GM21825 (cell line): ENCODE results near the gene P2RY4.
"Not testable (repeated sequence)": the region's sequence is repeated elsewhere in the genome, so short reads cannot be mapped to it uniquely, and the experiment has no call there.

Experiments
- ATAC-seq: cut with Tn5 transposase; IDR thresholded peaks from one replicate; pipeline ENCODE4 v1.9.1; 2021; ENCODE audit warnings: mild to moderate bottlenecking, moderate library complexity; ENCODE audit not compliant: unreplicated experiment

Gene P2RY4

GRCh38 chrX:70244881-70245280 is 15.1 kb downstream of the P2RY4 start:
- ATAC-seq, result no peak

- ATAC-seq, result not testable (repeated sequence)
These were observed 16.4 kb downstream of the P2RY4 start for GRCh38 chrX:70243601-70244000.

GRCh38 chrX:70241501-70241900 is 18.5 kb downstream of the P2RY4 start:
- ATAC-seq, result no peak

- no peak for ATAC-seq
These were observed 19.3 kb downstream of the P2RY4 start for GRCh38 chrX:70240751-70241150.

GRCh38 chrX:70234355-70234754 is 25.6 kb downstream of the P2RY4 start, which contains the start of gene AWAT1:
TSS of gene AWAT1 (plus strand) at chrX:70234655. CDS start at chrX:70234696, 41 bp downstream.
- ATAC-seq, result no peak

- ATAC-seq, result no peak
These were observed 28.3 kb downstream of the P2RY4 start for GRCh38 chrX:70231666-70232065.

- no peak for ATAC-seq
These were observed 33.3 kb downstream of the P2RY4 start for GRCh38 chrX:70226687-70227086.

GRCh38 chrX:70226048-70226447 is 34.0 kb downstream of the P2RY4 start:
- ATAC-seq, result no peak

GRCh38 chrX:70219938-70220764 is 39.9 kb downstream of the P2RY4 start:
- no peak for ATAC-seq

GRCh38 chrX:70209570-70209969 is 50.4 kb downstream of the P2RY4 start:
- ATAC-seq, result not testable (repeated sequence)

- no peak for ATAC-seq
These were observed 51.5 kb downstream of the P2RY4 start for GRCh38 chrX:70208479-70208878.
